ENCODE data around the gene ANKRD62.
"Not testable (repeated sequence)": the region's sequence is repeated elsewhere in the genome, so short reads cannot be mapped to it uniquely, and the experiment has no call there.

The ANKRD62 gene

DNA sequence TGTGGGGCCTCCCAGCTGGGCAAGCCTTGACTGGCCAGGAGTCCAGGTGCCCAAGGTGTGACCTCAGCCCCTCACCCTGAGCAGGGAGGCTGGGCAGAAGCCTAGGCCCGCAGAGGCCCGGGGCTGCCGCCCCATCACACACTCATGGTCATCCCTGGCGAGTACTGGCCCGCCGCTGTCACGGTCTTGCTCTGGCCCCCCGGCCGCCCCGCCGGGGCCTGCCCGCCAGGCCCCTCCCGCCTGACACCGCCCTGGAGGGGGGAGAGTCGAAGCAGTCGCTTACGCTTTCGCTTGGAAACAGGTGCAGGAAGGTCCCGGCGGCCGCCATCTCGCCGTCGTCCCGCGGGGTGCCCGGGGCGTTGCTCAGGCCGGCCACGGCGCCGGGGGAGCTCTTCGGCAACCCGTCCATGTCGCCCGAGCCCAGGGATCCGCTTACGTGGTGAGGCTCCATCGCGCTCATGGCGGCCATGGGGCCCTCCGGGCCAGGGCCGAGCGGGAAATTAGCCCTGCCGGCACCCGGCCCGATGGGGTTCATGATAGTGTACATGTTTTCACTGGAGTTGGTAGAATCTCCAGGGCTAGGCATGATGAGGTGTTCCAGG, 26.6 kb upstream of the ANKRD62 start:
- no peak for DNase-seq

- no peak for DNase-seq
These were observed 26.0 kb upstream of the ANKRD62 start for GRCh38 chr18:12067671-12068070.

DNA sequence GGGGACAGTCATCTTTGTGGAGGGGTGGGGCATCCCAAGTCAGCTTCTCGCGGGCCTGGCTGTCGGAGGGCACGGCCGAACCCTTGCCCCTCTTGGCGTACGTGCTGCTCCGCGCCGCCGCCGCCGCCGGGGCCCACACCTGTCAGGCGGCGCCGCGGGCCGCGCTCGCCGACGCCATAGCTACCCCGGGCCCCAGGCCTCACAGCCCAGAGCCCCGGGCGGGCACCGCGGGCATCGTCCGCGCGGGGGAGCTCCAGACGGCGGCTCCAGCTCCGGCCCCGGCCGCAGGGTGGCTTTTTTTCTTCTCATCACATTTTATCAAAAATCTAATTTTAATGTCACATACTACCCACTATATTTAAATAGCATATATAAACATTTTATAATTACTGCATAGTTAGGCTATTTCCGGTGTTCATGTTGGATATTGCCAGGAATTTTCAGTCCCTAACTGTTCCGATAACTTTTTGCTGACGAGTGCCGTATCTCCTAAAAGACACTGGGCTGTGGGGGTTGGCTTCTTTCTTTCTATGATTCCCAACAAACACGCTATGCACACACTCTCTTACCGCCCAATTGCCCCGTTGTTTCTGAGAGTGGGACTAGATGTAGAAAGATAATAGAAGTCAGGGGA, 25.2 kb upstream of the ANKRD62 start:
- DNase-seq: not testable (repeated sequence)

- no peak for DNase-seq
These were observed 24.7 kb upstream of the ANKRD62 start for GRCh38 chr18:12068950-12069320.

DNA sequence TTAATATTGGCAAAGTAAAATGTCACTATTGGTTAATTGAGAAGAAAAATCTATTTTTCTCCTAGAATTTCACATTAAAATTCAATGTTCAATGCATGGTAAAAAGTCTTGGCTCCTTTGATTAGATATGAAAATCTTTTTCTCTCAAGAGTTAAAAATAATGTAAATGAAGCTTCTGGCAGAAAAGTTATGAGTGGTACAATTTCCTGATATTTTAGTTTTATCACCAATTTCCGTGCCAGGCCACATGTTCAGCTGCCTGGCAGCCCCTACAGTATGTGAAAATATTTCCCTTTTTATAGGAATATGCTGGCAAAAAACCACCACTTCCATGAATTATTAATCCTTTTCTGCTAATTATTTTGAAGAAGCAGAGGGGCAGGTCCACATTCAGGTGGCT, 22.6 kb upstream of the ANKRD62 start:
- not testable (repeated sequence) for DNase-seq

- no peak for DNase-seq
These were observed 20.6 kb upstream of the ANKRD62 start for GRCh38 chr18:12072996-12073395.

- DNase-seq: no peak
These were observed 18.9 kb upstream of the ANKRD62 start for GRCh38 chr18:12074736-12075135.

GRCh38 chr18:12076424-12077140, 17.1 kb upstream of the ANKRD62 start:
- DNase-seq: no peak

DNA sequence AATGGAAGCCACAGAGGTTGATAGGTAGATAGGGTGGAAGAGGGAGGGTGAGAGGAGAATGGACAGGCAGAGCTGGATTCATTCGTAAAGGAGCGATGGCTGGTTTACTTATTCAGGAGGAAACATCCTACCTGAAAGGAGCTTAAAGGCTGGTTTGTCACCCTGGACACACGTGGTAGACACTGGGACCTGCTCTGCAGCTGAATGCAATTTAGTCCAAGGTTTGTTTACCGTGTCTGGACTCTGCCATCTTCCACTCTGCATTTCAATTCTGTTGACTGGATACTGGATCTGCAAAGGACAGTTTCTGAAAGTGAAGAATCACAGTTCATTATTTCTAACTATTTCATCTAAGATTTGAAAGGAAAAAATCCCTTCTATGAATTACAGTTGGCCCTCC, 15.6 kb upstream of the ANKRD62 start:
- DNase-seq: not testable (repeated sequence)

GRCh38 chr18:12079491-12080237, 14.0 kb upstream of the ANKRD62 start:
- no peak for DNase-seq

- no peak for DNase-seq
These were observed 8.5 kb upstream of the ANKRD62 start for GRCh38 chr18:12085136-12085535.

GRCh38 chr18:12085786-12086185, 7.9 kb upstream of the ANKRD62 start:
- no peak for DNase-seq

DNA sequence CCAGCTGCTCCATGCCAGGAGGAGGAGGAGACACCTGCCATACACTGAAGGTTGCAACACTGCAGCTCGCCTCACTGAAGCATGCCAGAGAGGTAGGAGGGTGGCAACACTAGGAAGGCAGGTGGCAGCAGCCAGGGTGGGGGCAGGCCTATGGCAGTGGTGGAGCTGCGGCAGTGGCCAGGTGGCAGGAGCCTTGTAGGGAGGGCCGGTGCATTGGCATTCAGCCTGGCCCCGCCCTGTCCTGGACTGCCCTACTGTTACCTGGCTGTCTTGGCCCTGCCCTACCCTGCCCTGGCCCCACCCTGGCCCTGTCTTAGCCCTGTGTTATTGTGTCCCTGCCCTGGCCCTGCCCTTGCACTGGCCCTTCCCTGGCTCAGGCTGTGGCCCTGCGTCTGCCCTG, 7.4 kb upstream of the ANKRD62 start:
- no peak for DNase-seq

DNA sequence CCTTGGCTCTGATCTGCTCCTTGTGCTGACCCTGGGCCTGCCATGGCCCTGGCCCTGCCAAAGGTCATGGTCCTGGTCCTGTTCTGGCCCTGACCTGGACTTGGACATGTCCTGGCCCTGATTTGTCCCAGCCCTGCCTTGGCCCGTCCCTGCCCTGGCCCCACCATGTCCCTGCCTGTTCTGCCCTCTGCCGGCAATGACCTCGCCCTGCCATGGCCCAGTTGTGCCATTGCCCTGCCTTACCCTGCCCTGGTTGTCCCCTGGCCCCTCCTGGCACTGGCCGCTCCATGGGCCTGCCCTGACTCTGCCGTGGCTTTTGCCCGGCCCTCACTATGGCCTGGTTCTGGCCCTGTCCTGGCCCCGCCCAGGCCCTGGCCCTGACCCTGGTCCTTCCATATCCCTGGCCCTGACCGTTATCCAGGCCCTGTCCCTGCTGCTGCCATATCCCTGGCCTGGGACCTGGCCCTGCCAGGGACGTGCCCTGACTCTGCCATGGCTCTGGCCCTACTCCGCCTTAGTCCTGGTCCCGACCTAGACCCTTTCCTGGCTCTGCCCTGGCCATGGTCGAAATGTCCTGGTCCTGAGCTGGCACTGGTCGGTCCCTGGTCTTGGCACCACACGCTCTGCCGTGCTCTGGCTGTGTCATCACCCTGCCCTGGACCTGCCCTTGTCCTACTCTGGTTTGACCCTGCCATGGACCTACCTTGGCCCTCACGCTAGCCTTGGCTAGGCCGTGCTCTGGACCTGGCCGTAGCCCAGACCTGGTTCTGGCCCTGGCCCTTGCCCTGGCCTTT, 6.8 kb upstream of the ANKRD62 start:
- no peak for DNase-seq

- no peak for DNase-seq
These were observed 6.1 kb upstream of the ANKRD62 start for GRCh38 chr18:12087471-12088025.

DNA sequence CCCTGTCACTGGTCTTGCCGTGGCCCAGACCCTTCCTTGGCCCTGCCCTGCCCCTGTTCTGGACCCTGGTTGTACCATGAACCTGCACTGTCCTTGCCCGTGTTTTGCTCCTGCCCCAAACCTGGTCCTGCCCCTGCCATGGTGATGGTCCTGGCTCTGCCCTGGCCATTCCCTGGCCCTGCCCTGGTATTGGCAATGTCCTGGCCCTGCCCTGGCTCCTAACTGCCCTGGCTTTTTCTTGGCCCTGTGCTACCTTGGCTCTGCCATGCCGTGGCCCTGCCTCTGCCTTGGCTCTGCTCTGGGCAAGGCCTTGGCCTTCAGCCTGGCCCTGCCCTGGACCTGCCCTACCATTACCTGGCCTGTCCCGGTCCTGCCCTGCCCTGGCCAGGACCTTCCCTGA, 5.5 kb upstream of the ANKRD62 start:
- no peak for DNase-seq

GRCh38 chr18:12088731-12089375, 4.8 kb upstream of the ANKRD62 start:
- DNase-seq: no peak

- no peak for DNase-seq
These were observed 2.0 kb upstream of the ANKRD62 start for GRCh38 chr18:12091538-12092141.

GRCh38 chr18:12092398-12093229, 1.0 kb upstream of the ANKRD62 start:
- DNase-seq: no peak

DNA sequence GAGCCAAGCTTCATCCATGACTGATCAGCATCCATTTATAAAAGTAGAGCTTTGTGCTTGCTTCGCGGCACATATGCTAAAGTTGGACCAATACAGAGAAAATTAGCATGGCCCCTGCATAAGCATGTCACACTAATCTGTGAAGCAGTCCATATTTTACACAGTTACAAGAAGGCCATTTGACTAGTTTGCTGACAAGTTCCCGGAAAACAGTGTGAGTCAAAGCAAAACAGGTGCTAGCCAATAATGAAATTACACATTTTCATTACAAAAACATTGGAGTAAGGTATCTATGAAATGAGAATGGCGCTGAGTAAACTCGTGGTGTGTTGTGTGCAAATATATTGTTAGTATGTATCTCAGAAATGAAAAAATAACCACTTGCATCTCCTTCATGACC, 4.7 kb downstream of the ANKRD62 start:
- no peak for DNase-seq

- no peak for DNase-seq
These were observed 5.5 kb downstream of the ANKRD62 start for GRCh38 chr18:12099160-12099559.
